ENCODE measurements around the gene IQSEC1. TPM values are rescaled to one million over a fixed set of nuclear protein-coding genes. Genes with fewer than 3 reads are reported as not detected.

Gene IQSEC1
- total and polyA plus RNA-seq, 10 of the 15 experiments (the other 5 are each of a cell fraction or from before 2014, with no cell fraction given) = 0.92 to 55.2 (median 8.5) TPM

GRCh38 chr3:13098192-13098988, 25.2 kb upstream of the IQSEC1 start:
- no peak for FAIRE-seq
- H3K4me3 ChIP-seq = no peak overlapping the region
- POLR2A ChIA-PET = no interaction called here
- no TSS peak for BruUV-seq (replicated peaks)
- 47% methylated on average over 9 of the region's 9 CpGs for WGBS (ENCODE audit: insufficient coverage, insufficient replicate concordance, low lambda C conversion rate, missing lambda C conversion rate)
- H3K79me2 ChIP-seq (ENCODE audit: control insufficient read depth, insufficient read depth, low read length) = no peaks in the 10 kb centered on the region
- RAD21 ChIA-PET (ENCODE audit: unreplicated experiment) = interaction anchor here (1.1 kb wide), 1 partner anchor 353 kb away, joined by 3 read pairs; no protein-coding TSS in a partner anchor
- TF ChIP-seq NFXL1 (IDR thresholded peaks at IDR 0.05; ENCODE audit: borderline replicate concordance) = no peak
- no peak for TF ChIP-seq NBN (IDR thresholded peaks at IDR 0.05)
- no peak for TF ChIP-seq LARP7 (IDR thresholded peaks at IDR 0.05)
- no peak for TF ChIP-seq EED (IDR thresholded peaks at IDR 0.05; ENCODE audit: low read depth)
- TF ChIP-seq SPI1 (IDR thresholded peaks at IDR 0.05; ENCODE audit: borderline replicate concordance, insufficient read depth, low read depth, low read length) = peak; percentile 62; the same call in 1 of the 2 replicates
- TF ChIP-seq RELB (IDR thresholded peaks at IDR 0.05; ENCODE audit: low read depth) = no peak
- ATAC-seq = peak; percentile 26; the same call in 1 of the 3 replicates
- H3K4me1 ChIP-seq (ENCODE audit: control insufficient read depth, insufficient read depth, low read length) = peaks cover 3% of the 10 kb centered on the region; the same call in 1 of the 2 replicates
- H3K9me3 ChIP-seq (replicated peaks; ENCODE audit: control insufficient read depth, insufficient read depth, low read length) = no peaks in the 10 kb centered on the region
- no peak overlapping the region for H3K27ac ChIP-seq (ENCODE audit: control insufficient read depth, insufficient read depth)
- in situ Hi-C loops (cut with MboI) = no loop called here
- no peaks in the 10 kb centered on the region for H4K20me1 ChIP-seq (ENCODE audit: control insufficient read depth, insufficient read depth)
- no peak overlapping the region for H3K9ac ChIP-seq (ENCODE audit: control insufficient read depth, insufficient read depth, low read length)
- DNase-seq (ENCODE audit: low read depth, low spot score) = no peak
- no peak overlapping the region for H3K4me2 ChIP-seq (ENCODE audit: control insufficient read depth, insufficient read depth)
- no peak overlapping the region for H2AFZ ChIP-seq (ENCODE audit: control insufficient read depth, low read depth, low read length)
- SMC1A ChIA-PET (ENCODE audit: uncharacterized antibody, unreplicated experiment) = interaction anchor here (1.9 kb wide), 1 partner anchor 354 kb away, joined by 5 read pairs; no protein-coding TSS in a partner anchor
- CTCF ChIA-PET = interaction anchor here (0.7 to 1.2 kb wide), 2 partner anchors 131 to 354 kb away, joined by 3 to 4 read pairs; no protein-coding TSS in a partner anchor
- intact Hi-C loops (cut with micrococcal nuclease; ENCODE audit: unreplicated experiment) = loop anchor here (10.0 kb wide), 1 partner anchor 236 kb away; no protein-coding TSS in a partner anchor
- H3K27me3 ChIP-seq (replicated peaks in 1 of 2; ENCODE audit: control insufficient read depth in 2 of 2, insufficient read depth in 2 of 2, low read length in 1 of 2) = no peaks in the 10 kb centered on the region
- H3K36me3 ChIP-seq (ENCODE audit: control insufficient read depth in 2 of 2, insufficient read depth in 2 of 2, low read length in 1 of 2) = no peaks in the 10 kb centered on the region

Data from GM12878 (cell line).